ENCODE measurements around the gene DSCAM. TPM values are rescaled to one million over a fixed set of nuclear protein-coding genes. Genes with fewer than 3 reads are reported as not detected.

Gene DSCAM
- total and polyA plus RNA-seq, 10 of the 15 experiments (the other 5 are each of a cell fraction or from before 2014, with no cell fraction given) = not detected

DNA sequence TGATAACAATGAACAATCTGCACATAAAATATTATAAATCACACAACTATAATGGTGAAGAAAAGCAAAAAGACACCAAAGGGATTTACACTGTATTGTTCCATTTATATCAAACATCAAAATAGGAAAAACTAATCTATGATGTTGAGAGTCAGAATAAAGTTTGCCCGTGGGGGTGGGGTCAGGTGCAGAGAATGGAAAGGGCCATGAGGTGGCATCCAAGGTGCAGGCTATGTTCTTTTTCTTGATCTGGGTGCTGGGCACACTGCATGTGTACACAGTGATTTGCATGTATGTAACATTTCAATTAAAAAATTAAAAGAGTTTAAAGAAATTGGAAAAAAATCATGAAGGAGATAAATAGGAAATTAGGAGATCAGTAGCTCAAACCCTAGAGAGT, 127.3 kb downstream of the DSCAM start:
- intact Hi-C loops (cut with micrococcal nuclease; ENCODE audit: unreplicated experiment) = no loop called here
- ChIA-PET POLR2A (no interaction called here), SMC1A (ENCODE audit: uncharacterized antibody, unreplicated experiment) (no interaction called here), RAD21 (ENCODE audit: unreplicated experiment) (no interaction called here), CTCF (no interaction called here)
- no peak for TF ChIP-seq BACH1 (IDR thresholded peaks at IDR 0.05; ENCODE audit: borderline replicate concordance)
- Histone ChIP-seq H3K27me3 (replicated peaks in 1 of 2; ENCODE audit: control insufficient read depth in 2 of 2, insufficient read depth in 2 of 2, low read length in 1 of 2) (no peaks in the 10 kb centered on the region), H3K36me3 (ENCODE audit: control insufficient read depth in 2 of 2, insufficient read depth in 2 of 2, low read length in 1 of 2) (no peaks in the 10 kb centered on the region), H3K4me1 (ENCODE audit: control insufficient read depth, insufficient read depth, low read length) (no peaks in the 10 kb centered on the region), H3K27ac (ENCODE audit: control insufficient read depth, insufficient read depth) (no peak overlapping the region), H3K9me3 (replicated peaks; ENCODE audit: control insufficient read depth, insufficient read depth, low read length) (no peaks in the 10 kb centered on the region; the same call in 2 of the 3 replicates), H3K9ac (ENCODE audit: control insufficient read depth, insufficient read depth, low read length) (no peak overlapping the region), H4K20me1 (ENCODE audit: control insufficient read depth, insufficient read depth) (no peaks in the 10 kb centered on the region), H2AFZ (ENCODE audit: control insufficient read depth, low read depth, low read length) (no peak overlapping the region), H3K4me3 (no peak overlapping the region), H3K4me2 (ENCODE audit: control insufficient read depth, insufficient read depth) (no peak overlapping the region), H3K79me2 (ENCODE audit: control insufficient read depth, insufficient read depth, low read length) (no peaks in the 10 kb centered on the region)
- in situ Hi-C loops (cut with MboI) = no loop called here
- DNase-seq (ENCODE audit: low read depth, low spot score) (no peak), ATAC-seq (no peak), FAIRE-seq (no peak)
- no TSS peak for BruUV-seq (replicated peaks)
- WGBS (ENCODE audit: insufficient coverage, insufficient replicate concordance, low lambda C conversion rate, missing lambda C conversion rate) = 0% methylated on average over 1 of the region's 1 CpG

DNA sequence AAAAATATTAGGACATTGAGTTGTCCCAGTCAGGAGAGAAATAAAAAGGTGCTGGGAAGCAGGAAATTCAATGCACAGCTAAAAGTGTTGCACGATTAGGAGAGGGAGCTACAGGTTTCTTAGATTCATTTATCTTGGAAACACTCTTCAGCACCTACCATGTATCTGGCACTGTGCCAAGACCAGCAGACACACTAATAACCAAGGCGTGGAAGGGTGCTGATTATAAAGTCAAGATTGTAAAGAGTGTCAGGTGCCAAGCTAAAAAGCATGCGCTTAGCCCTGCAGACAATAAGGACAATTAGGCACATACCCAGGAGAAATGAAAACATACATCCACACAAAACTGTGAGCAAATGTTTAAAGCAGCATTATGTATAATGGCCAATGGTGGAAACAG, 129.9 kb downstream of the DSCAM start:
- Histone ChIP-seq H2AFZ (ENCODE audit: control insufficient read depth, low read depth, low read length) (no peak overlapping the region), H3K4me1 (ENCODE audit: control insufficient read depth, insufficient read depth, low read length) (no peaks in the 10 kb centered on the region), H3K4me2 (ENCODE audit: control insufficient read depth, insufficient read depth) (no peak overlapping the region), H3K36me3 (ENCODE audit: control insufficient read depth in 2 of 2, insufficient read depth in 2 of 2, low read length in 1 of 2) (no peaks in the 10 kb centered on the region), H4K20me1 (ENCODE audit: control insufficient read depth, insufficient read depth) (no peaks in the 10 kb centered on the region), H3K9me3 (replicated peaks; ENCODE audit: control insufficient read depth, insufficient read depth, low read length) (no peaks in the 10 kb centered on the region; the same call in 2 of the 3 replicates), H3K27me3 (replicated peaks in 1 of 2; ENCODE audit: control insufficient read depth in 2 of 2, insufficient read depth in 2 of 2, low read length in 1 of 2) (no peaks in the 10 kb centered on the region), H3K27ac (ENCODE audit: control insufficient read depth, insufficient read depth) (no peak overlapping the region), H3K9ac (ENCODE audit: control insufficient read depth, insufficient read depth, low read length) (no peak overlapping the region), H3K79me2 (ENCODE audit: control insufficient read depth, insufficient read depth, low read length) (no peaks in the 10 kb centered on the region), H3K4me3 (no peak overlapping the region)
- SMC1A ChIA-PET (ENCODE audit: uncharacterized antibody, unreplicated experiment) = no interaction called here
- BruUV-seq (replicated peaks) = no TSS peak
- 37% methylated on average over 3 of the region's 3 CpGs for WGBS (ENCODE audit: insufficient coverage, insufficient replicate concordance, low lambda C conversion rate, missing lambda C conversion rate)
- no peak for DNase-seq (ENCODE audit: low read depth, low spot score)
- ATAC-seq = no peak
- RAD21 ChIA-PET (ENCODE audit: unreplicated experiment) = no interaction called here
- CTCF ChIA-PET = no interaction called here
- no peak for FAIRE-seq
- POLR2A ChIA-PET = no interaction called here
- intact Hi-C loops (cut with micrococcal nuclease; ENCODE audit: unreplicated experiment) (no loop called here), in situ Hi-C loops (cut with MboI) (no loop called here)
- TF ChIP-seq JUND (IDR thresholded peaks at IDR 0.05; ENCODE audit: low read depth, low read length) (no peak), CBX5 (IDR thresholded peaks at IDR 0.05; ENCODE audit: low read depth) (no peak), TAF1 (IDR thresholded peaks at IDR 0.05; ENCODE audit: borderline replicate concordance, low read depth, low read length) (no peak), SUZ12 (IDR thresholded peaks at IDR 0.05; ENCODE audit: unreplicated experiment) (no peak), SUPT20H (IDR thresholded peaks at IDR 0.05; ENCODE audit: borderline replicate concordance, control insufficient read depth, low read depth, low read length) (no peak), GATAD2B (conservative IDR thresholded peaks at IDR 0.05; ENCODE audit: low read depth) (no peak)
- TF ChIP-seq, protein P1, sequence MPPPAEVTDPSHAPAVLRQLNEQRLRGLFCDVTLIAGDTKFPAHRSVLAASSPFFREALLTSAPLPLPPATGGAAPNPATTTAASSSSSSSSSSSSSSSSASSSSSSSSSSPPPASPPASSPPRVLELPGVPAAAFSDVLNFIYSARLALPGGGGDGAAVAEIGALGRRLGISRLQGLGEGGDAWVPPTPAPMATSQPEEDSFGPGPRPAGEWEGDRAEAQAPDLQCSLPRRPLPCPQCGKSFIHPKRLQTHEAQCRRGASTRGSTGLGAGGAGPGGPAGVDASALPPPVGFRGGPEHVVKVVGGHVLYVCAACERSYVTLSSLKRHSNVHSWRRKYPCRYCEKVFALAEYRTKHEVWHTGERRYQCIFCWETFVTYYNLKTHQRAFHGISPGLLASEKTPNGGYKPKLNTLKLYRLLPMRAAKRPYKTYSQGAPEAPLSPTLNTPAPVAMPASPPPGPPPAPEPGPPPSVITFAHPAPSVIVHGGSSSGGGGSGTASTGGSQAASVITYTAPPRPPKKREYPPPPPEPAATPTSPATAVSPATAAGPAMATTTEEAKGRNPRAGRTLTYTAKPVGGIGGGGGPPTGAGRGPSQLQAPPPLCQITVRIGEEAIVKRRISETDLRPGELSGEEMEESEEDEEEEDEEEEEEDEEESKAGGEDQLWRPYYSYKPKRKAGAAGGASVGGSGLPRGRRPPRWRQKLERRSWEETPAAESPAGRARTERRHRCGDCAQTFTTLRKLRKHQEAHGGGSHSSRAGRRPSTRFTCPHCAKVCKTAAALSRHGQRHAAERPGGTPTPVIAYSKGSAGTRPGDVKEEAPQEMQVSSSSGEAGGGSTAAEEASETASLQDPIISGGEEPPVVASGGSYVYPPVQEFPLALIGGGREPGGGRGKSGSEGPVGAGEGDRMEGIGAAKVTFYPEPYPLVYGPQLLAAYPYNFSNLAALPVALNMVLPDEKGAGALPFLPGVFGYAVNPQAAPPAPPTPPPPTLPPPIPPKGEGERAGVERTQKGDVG (CRISPR knock-in tag; IDR thresholded peaks at IDR 0.05) = no peak
- TF ChIP-seq, protein P2, sequence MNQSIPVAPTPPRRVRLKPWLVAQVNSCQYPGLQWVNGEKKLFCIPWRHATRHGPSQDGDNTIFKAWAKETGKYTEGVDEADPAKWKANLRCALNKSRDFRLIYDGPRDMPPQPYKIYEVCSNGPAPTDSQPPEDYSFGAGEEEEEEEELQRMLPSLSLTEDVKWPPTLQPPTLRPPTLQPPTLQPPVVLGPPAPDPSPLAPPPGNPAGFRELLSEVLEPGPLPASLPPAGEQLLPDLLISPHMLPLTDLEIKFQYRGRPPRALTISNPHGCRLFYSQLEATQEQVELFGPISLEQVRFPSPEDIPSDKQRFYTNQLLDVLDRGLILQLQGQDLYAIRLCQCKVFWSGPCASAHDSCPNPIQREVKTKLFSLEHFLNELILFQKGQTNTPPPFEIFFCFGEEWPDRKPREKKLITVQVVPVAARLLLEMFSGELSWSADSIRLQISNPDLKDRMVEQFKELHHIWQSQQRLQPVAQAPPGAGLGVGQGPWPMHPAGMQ (IDR thresholded peaks at IDR 0.05; ENCODE audit: borderline replicate concordance) = no peak
- TF ChIP-seq, protein P3, sequence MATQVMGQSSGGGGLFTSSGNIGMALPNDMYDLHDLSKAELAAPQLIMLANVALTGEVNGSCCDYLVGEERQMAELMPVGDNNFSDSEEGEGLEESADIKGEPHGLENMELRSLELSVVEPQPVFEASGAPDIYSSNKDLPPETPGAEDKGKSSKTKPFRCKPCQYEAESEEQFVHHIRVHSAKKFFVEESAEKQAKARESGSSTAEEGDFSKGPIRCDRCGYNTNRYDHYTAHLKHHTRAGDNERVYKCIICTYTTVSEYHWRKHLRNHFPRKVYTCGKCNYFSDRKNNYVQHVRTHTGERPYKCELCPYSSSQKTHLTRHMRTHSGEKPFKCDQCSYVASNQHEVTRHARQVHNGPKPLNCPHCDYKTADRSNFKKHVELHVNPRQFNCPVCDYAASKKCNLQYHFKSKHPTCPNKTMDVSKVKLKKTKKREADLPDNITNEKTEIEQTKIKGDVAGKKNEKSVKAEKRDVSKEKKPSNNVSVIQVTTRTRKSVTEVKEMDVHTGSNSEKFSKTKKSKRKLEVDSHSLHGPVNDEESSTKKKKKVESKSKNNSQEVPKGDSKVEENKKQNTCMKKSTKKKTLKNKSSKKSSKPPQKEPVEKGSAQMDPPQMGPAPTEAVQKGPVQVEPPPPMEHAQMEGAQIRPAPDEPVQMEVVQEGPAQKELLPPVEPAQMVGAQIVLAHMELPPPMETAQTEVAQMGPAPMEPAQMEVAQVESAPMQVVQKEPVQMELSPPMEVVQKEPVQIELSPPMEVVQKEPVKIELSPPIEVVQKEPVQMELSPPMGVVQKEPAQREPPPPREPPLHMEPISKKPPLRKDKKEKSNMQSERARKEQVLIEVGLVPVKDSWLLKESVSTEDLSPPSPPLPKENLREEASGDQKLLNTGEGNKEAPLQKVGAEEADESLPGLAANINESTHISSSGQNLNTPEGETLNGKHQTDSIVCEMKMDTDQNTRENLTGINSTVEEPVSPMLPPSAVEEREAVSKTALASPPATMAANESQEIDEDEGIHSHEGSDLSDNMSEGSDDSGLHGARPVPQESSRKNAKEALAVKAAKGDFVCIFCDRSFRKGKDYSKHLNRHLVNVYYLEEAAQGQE (IDR thresholded peaks at IDR 0.05; ENCODE audit: low read depth, low read length) = no peak

All from GM12878 (cell line).